ENCODE data around the gene RNF223.

DNA sequence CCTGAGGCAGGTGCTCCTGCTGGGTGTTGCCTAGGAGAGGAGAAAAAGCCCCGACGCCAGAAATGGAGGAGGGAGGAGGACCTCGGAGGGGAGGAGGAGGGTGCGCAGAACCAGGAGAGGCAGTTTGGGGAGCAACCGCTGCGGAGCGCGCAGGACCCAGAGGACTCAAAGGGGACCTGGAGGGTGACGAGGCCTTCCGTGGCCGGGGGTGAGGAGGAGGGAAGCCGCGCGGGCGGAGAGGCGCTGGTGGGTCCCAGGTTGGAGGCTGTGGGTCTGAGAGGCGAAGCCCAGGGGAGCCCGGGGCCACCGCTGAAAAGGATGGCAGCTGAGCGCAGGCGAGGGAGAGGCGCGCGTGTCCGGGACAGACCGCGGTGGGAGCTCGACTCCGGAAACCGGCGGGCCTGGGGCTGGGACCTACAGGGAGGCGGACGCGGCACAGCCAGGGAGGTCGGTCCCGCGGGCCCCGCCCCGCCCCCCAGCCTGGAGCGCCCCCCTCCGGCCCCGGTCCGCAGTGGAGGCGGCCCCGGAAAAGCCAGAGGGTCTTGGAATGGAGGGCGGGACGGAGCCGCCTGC, 15.1 kb downstream of the RNF223 start:
- peak in 1 of 3 experiments; percentile 33 for TF ChIP-seq CTCF (optimal IDR thresholded peaks at IDR 0.05 in 1 of 3, IDR thresholded peaks at IDR 0.05 in 1 of 3, conservative IDR thresholded peaks at IDR 0.05 in 1 of 3; ENCODE audit: extremely low read depth in 1 of 3, insufficient read depth in 2 of 3, low read length in 3 of 3)
- TF ChIP-seq EZH2 (IDR thresholded peaks at IDR 0.05; ENCODE audit: low read length), result no peak
